OCI-M2 (cell line): Measurements from ENCODE around the gene AHCYL2.
"Not testable (repeated sequence)": the region's sequence is repeated elsewhere in the genome, so short reads cannot be mapped to it uniquely, and the experiment has no call there.

Experiments used
- DNase-seq: peaks from one replicate; lab custom pipeline; 2025; ENCODE audit not compliant: unreplicated experiment; lab: John Stamatoyannopoulos, UW

The AHCYL2 gene

GRCh38 chr7:129282865-129283264 is 58.0 kb downstream of the AHCYL2 start:
- no peak for DNase-seq

GRCh38 chr7:129283936-129284335 is 59.1 kb downstream of the AHCYL2 start:
- no peak for DNase-seq

GRCh38 chr7:129285111-129285510 is 60.3 kb downstream of the AHCYL2 start:
- no peak for DNase-seq

- DNase-seq: no peak
These were observed 68.0 kb downstream of the AHCYL2 start for GRCh38 chr7:129292861-129293260.

- no peak for DNase-seq
These were observed 70.2 kb downstream of the AHCYL2 start for GRCh38 chr7:129295015-129295423.

GRCh38 chr7:129298268-129298893 is 73.6 kb downstream of the AHCYL2 start:
- no peak for DNase-seq

- no peak for DNase-seq
These were observed 75.1 kb downstream of the AHCYL2 start for GRCh38 chr7:129299889-129300288.

- DNase-seq: not testable (repeated sequence)
These were observed 75.5 kb downstream of the AHCYL2 start for GRCh38 chr7:129300299-129300698.

GRCh38 chr7:129307592-129307991 is 82.8 kb downstream of the AHCYL2 start:
- DNase-seq: no peak

GRCh38 chr7:129308047-129308446 is 83.2 kb downstream of the AHCYL2 start:
- DNase-seq: no peak

- no peak for DNase-seq
These were observed 86.6 kb downstream of the AHCYL2 start for GRCh38 chr7:129311429-129311828.

GRCh38 chr7:129313282-129313681 is 88.5 kb downstream of the AHCYL2 start:
- DNase-seq: no peak

GRCh38 chr7:129315960-129316359 is 91.1 kb downstream of the AHCYL2 start:
- no peak for DNase-seq

GRCh38 chr7:129317450-129317849 is 92.6 kb downstream of the AHCYL2 start:
- no peak for DNase-seq

- no peak for DNase-seq
These were observed 102.2 kb downstream of the AHCYL2 start for GRCh38 chr7:129327076-129327475.

- no peak for DNase-seq
These were observed 107.6 kb downstream of the AHCYL2 start for GRCh38 chr7:129332254-129333035.

GRCh38 chr7:129334473-129334872 is 109.6 kb downstream of the AHCYL2 start:
- no peak for DNase-seq

GRCh38 chr7:129338450-129338849 is 113.6 kb downstream of the AHCYL2 start:
- no peak for DNase-seq

- no peak for DNase-seq
These were observed 116.4 kb downstream of the AHCYL2 start for GRCh38 chr7:129341212-129341611.

GRCh38 chr7:129341816-129342806 is 117.3 kb downstream of the AHCYL2 start:
- DNase-seq: no peak

- DNase-seq: peak; percentile 73
These were observed 118.4 kb downstream of the AHCYL2 start for GRCh38 chr7:129343099-129343700.
